Activated T-cell treated with anti-CD3 and anti-CD28 coated beads for 4 hours (primary cell): ENCODE measurements around the gene DST.
"Not testable (repeated sequence)": the region's sequence is repeated elsewhere in the genome, so short reads cannot be mapped to it uniquely, and the experiment has no call there.

Experiments
- DNase-seq: peaks from one replicate; pipeline ENCODE4 v3.0.0-alpha.2; 2020

The DST gene

GRCh38 chr6:56661338-56661737 lies 18.6 kb upstream of the DST start:
- DNase-seq: not testable (repeated sequence)

- no peak for DNase-seq
These were observed 17.7 kb upstream of the DST start for GRCh38 chr6:56660381-56660730.

- no peak for DNase-seq
These were observed 17.2 kb upstream of the DST start for GRCh38 chr6:56659721-56660380.

- DNase-seq: no peak
These were observed 15.6 kb upstream of the DST start for GRCh38 chr6:56658326-56658725.

- DNase-seq: no peak
These were observed 14.7 kb upstream of the DST start for GRCh38 chr6:56657354-56657753.

DNA sequence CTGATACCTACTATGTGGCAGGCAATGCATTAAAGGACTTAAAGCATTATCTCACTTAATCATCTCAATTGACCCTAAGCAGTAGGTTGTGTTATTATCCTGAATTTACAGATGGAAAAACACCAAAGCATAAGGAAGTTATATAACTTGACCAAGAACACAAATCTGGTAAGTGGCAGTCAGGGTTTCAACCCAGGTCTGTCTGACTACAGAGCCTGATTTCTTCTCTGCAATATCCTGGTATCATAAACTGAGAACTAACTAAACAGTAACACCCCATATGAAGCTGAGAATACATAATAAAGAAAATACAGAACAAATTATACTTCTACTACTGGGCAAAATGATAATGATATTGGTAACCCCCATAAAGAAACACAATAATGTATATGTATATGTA lies 13.8 kb upstream of the DST start:
- DNase-seq: no peak

GRCh38 chr6:56655996-56656395 lies 13.3 kb upstream of the DST start:
- no peak for DNase-seq

DNA sequence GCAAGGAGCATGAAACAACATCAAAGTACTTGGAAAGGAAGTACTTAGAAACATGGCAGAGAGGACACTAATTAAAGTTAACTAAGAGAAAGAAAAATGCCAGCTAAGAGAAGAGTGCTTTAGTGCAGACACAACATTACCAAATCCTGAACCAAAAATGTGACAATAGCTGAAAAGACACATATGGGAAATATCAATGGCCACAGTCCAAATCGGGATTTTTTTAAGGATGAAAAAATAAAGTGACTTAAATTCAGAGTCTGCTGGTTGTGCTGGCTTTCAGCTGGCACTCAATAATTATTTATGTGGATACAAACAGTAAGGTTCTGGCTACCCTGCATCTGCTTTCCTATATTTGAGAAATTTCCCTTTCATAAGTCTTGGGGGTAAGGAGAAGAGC lies 12.6 kb upstream of the DST start:
- DNase-seq: no peak

GRCh38 chr6:56652994-56653393 lies 10.3 kb upstream of the DST start:
- DNase-seq: no peak

DNA sequence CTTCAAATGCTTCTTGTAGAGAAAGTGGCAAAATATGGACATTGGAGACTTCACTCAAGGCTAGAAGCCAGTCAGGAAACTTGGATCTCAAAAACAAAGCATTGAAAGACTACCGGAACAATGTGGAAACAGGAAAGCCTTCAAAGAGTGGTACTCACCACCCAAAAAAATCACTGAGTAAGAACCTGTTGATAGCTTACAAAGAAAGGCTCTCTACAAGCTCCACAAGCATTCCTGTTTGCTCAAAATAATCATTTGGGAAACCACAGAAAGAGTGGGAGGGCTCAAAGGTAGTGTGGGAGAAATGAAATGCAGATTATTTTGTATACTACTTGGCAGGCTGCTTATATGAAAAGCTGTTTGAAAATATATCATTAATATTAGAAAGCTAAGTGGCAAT lies 9.5 kb upstream of the DST start:
- no peak for DNase-seq

DNA sequence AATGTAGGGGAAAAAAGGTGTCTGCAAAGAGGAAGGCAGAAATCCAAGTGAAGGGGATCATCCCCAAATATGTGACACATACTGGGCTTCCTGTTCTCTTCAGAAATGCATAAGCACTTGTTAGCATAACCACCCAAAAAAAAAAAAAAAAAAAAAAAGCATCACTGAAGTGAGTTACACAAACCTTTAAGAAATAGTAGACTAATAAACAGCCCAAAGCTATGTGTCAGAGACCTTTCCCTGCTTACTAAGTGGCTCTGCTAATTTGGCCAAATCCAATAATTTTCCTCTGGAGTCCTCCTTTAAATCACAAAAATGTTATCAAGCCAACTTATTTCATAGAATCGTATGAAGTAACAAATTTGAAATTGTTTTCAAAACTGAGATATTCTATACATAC lies 7.5 kb upstream of the DST start:
- no peak for DNase-seq

GRCh38 chr6:56649782-56650181 lies 7.1 kb upstream of the DST start:
- DNase-seq: no peak

- DNase-seq: no peak
These were observed 6.5 kb upstream of the DST start for GRCh38 chr6:56649053-56649769.

DNA sequence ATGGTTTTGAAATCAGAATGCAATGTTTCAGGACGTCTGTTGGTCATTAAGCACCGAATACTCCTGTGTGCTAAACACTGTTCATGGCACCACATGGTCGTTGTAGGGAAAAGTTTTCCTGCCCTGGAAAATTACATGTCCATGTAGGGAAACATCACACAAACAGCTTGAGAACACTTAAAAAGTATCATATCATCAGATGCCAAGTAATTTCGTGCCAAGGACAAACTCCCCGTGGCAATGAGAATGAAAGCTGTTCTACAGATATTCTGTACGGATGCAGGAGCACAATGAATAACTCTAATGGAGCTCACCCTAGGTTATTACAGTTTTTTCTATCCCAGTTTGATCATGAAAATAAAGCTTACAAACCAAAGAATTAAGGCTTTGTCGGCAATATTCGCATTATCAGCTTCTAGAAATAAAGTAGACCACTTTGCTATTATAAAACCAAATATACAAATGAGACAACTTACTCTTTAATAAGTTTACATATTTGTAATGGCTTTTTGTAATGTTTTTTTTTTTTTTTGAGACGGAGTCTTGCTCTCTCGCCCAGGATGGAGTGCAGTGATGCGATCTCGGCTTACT lies 4.6 kb upstream of the DST start:
- DNase-seq: no peak

- DNase-seq: no peak
These were observed 1.7 kb upstream of the DST start for GRCh38 chr6:56644366-56644765.

DNA sequence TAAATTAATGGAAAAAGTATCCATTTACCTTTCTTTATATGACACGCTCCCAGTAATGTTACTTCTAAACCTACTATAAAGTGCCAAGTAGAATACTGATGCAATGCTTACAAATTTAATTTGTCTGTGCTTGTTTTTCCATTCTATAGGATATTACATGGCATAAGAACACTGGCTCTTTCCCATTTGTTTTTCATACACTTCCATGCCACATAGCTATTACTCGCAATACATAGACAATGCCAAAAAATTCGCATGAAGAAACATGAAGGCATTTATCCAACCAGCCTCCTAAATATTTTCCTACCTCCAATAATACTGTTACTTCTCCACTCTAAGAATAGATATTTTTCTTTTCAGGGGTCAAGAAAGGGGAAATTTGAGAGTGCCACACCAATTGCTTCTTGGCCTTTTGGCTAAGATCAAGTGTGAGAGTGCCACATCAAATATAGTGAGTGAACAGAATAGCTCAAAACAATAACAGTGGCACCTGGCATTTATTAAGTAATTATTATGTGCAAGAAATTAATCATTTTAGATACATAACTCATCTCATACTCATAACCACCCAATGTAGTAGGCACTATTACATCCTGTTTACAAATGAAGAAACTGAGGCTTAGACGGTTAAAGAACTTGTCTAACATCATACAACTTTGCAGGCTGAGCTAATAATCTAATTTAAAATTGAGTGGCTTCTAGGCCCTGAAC lies 845 bp upstream of the DST start:
- DNase-seq: no peak

GRCh38 chr6:56640374-56640773 lies 2.3 kb downstream of the DST start:
- no peak for DNase-seq

GRCh38 chr6:56638760-56639159 lies 3.9 kb downstream of the DST start:
- DNase-seq: no peak

DNA sequence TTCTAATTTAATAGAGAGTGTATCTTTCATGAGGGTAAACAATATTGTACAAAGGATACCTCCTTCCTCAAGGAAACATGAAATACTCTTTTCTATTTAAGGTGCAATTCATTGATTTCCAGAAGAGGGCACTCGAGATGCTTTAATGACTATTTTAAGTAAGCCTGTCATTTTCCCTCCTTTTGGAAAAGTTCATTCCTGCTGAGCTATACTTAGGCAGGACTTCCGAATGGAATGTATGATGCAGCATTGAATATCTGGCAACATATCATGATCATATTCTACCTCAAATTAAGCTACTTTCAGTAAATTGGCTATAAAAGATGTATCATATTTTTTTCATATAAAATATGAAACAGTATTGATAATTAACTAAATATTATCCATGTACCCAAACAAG lies 5.0 kb downstream of the DST start:
- no peak for DNase-seq

- no peak for DNase-seq
These were observed 14.6 kb downstream of the DST start for GRCh38 chr6:56628105-56628504.

- DNase-seq: no peak
These were observed 17.3 kb downstream of the DST start for GRCh38 chr6:56625356-56625755.

DNA sequence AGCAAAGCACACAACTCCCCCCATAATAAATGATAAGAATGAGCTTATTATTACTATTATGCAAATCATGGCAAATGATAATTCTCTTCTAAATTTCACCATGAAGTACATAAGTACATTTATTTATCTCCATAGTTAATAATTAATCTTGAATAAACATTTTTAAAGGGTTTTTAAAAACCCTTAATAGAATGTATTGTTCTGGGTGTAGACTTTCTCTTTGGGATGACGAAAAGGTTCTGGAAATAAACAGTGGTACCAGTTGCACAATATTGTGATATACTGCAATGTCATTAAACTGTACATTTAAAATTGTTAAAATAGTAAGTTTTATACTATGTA lies 18.0 kb downstream of the DST start:
- DNase-seq: no peak

DNA sequence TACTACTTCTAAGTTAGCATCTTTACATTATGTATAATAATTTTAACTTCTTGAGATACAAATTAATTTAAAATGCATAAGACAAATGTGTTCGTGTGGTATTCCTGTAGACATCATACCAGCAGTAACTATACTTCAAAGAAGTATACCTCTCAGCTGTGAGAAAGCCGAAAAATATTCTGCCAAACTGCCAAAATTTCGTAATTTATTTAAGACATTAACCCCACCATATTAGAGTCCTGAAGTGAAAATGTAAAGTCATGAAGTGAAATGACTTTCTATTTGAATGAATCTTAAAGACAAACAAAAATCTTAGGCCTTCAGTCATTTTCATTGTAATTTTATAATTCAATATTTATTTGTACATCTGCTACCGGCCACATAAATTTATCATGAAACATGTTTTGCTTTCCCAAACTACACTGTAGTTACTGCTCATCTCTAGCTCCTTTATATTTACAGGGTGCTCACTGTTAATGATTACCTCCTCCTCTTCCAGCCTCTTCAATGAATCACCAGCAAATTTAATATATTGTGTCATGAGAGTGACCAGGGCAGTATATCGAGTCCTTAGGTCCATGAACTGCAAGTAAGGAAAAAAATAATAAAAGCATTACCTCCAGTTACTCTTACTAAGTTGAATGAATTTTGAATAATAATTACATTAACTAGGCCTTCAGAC lies 18.5 kb downstream of the DST start:
- no peak for DNase-seq
